Activated CD4-positive, CD25-positive, alpha-beta regulatory T cell treated with anti-CD3 and anti-CD28 coated beads, Interleukin-2, amount 50 U/mL, for 24 hours (primary cell): ENCODE data around the gene PSMD2.

Source experiments
- ATAC-seq, 2 donors: fragments of 150-1000 bp; cut with Tn5 transposase; one replicate each; pipeline ENCODE4 v1.10.0; 2021; ENCODE audit warnings: mild to moderate bottlenecking in 1 of 2, moderate library complexity in 1 of 2

The PSMD2 gene

GRCh38 chr3:184282941-184283340 is 16.1 kb upstream of the PSMD2 start:
- ATAC-seq = no peak

- ATAC-seq = no peak
Measured at GRCh38 chr3:184283681-184284080, 15.4 kb upstream of the PSMD2 start.

GRCh38 chr3:184284696-184285095 is 14.3 kb upstream of the PSMD2 start:
- ATAC-seq = no peak

GRCh38 chr3:184289426-184289938 is 9.6 kb upstream of the PSMD2 start:
- peak; percentile 50 to 74 for ATAC-seq

- ATAC-seq = no peak
Measured at GRCh38 chr3:184290331-184290730, 8.7 kb upstream of the PSMD2 start.

- no peak for ATAC-seq
Measured at GRCh38 chr3:184291044-184291737, 7.8 kb upstream of the PSMD2 start.

GRCh38 chr3:184291738-184292445 is 7.1 kb upstream of the PSMD2 start:
- no peak for ATAC-seq

- ATAC-seq = no peak
Measured at GRCh38 chr3:184295771-184296170, 3.3 kb upstream of the PSMD2 start.

GRCh38 chr3:184296616-184297015 is 2.4 kb upstream of the PSMD2 start:
- no peak for ATAC-seq

- ATAC-seq = no peak
Measured at GRCh38 chr3:184299488-184300377, 692 bp downstream of the PSMD2 start.

GRCh38 chr3:184300378-184300720 is 1.3 kb downstream of the PSMD2 start:
- no peak for ATAC-seq

GRCh38 chr3:184305577-184305976 is 6.5 kb downstream of the PSMD2 start:
- ATAC-seq = peak in 1 of 2 donors; percentile 61

- no peak for ATAC-seq
Measured at GRCh38 chr3:184306341-184306972, 7.4 kb downstream of the PSMD2 start.

- no peak for ATAC-seq
Measured at GRCh38 chr3:184307915-184308314, 8.9 kb downstream of the PSMD2 start.

- ATAC-seq = no peak
Measured at GRCh38 chr3:184308744-184309143, 9.7 kb downstream of the PSMD2 start.

GRCh38 chr3:184311633-184312032 is 12.6 kb downstream of the PSMD2 start:
- no peak for ATAC-seq

GRCh38 chr3:184314363-184314699 is 15.3 kb downstream of the PSMD2 start, which contains the start of gene EIF4G1:
EIF4G1 (plus strand) TSS chr3:184314606; CDS start chr3:184315797, 1,191 bp downstream.
- peak; percentile 86 for ATAC-seq

GRCh38 chr3:184314700-184315542 is 15.9 kb downstream of the PSMD2 start:
- ATAC-seq = peak; percentile 53 to 55

GRCh38 chr3:184315543-184315867 is 16.5 kb downstream of the PSMD2 start:
- no peak for ATAC-seq

GRCh38 chr3:184315871-184316661 is 17.0 kb downstream of the PSMD2 start:
- ATAC-seq = no peak

GRCh38 chr3:184316792-184317191 is 17.8 kb downstream of the PSMD2 start:
- no peak for ATAC-seq
